Stimulated activated CD4-positive, alpha-beta T cell treated with anti-CD3 and anti-CD28 coated beads, Interleukin-4, amount 100 ng/mL, for 24 hours (primary cell): ENCODE results near the gene MTA3.
A peak's percentile ranks its signal among the peaks of the same experiment; 100 is the strongest.
"Not testable (repeated sequence)": the region's sequence is repeated elsewhere in the genome, so short reads cannot be mapped to it uniquely, and the experiment has no call there.

Source experiments
- DNase-seq: peaks from one replicate; pipeline ENCODE4 v3.0.0-alpha.2; 2020

The MTA3 gene

GRCh38 chr2:42567806-42568400 is 529 bp upstream of the MTA3 start:
- DNase-seq, result peak; percentile 9

- peak; percentile 14 for DNase-seq
These were observed 782 bp downstream of the MTA3 start for GRCh38 chr2:42569116-42569711.

GRCh38 chr2:42569883-42570282 is 1.5 kb downstream of the MTA3 start:
- no peak for DNase-seq

GRCh38 chr2:42572297-42573081 is 4.1 kb downstream of the MTA3 start:
- no peak for DNase-seq

- DNase-seq, result no peak
These were observed 4.8 kb downstream of the MTA3 start for GRCh38 chr2:42573256-42573655.

GRCh38 chr2:42575458-42576064 is 7.1 kb downstream of the MTA3 start:
- DNase-seq, result no peak

- DNase-seq, result no peak
These were observed 10.2 kb downstream of the MTA3 start for GRCh38 chr2:42578621-42579020.

GRCh38 chr2:42581257-42581656 is 12.8 kb downstream of the MTA3 start:
- DNase-seq, result no peak

GRCh38 chr2:42584628-42585027 is 16.2 kb downstream of the MTA3 start:
- DNase-seq, result not testable (repeated sequence)

GRCh38 chr2:42585779-42586178 is 17.3 kb downstream of the MTA3 start:
- no peak for DNase-seq

GRCh38 chr2:42587526-42588117 is 19.2 kb downstream of the MTA3 start:
- DNase-seq, result no peak

- DNase-seq, result no peak
These were observed 19.7 kb downstream of the MTA3 start for GRCh38 chr2:42588121-42588520.

- no peak for DNase-seq
These were observed 21.7 kb downstream of the MTA3 start for GRCh38 chr2:42590176-42590575.

GRCh38 chr2:42593282-42593681 is 24.9 kb downstream of the MTA3 start:
- DNase-seq, result no peak

GRCh38 chr2:42598656-42599055 is 30.2 kb downstream of the MTA3 start:
- DNase-seq, result no peak

- DNase-seq, result no peak
These were observed 32.6 kb downstream of the MTA3 start for GRCh38 chr2:42601076-42601475.

GRCh38 chr2:42602218-42602875 is 33.9 kb downstream of the MTA3 start:
- no peak for DNase-seq

- no peak for DNase-seq
These were observed 34.4 kb downstream of the MTA3 start for GRCh38 chr2:42602876-42603219.

GRCh38 chr2:42604341-42604867 is 36.0 kb downstream of the MTA3 start:
- DNase-seq, result not testable (repeated sequence)

- not testable (repeated sequence) for DNase-seq
These were observed 37.7 kb downstream of the MTA3 start for GRCh38 chr2:42606166-42606565.

- DNase-seq, result no peak
These were observed 38.7 kb downstream of the MTA3 start for GRCh38 chr2:42607101-42607637.
